Measurements from ENCODE around the gene SFMBT1. TPM values are rescaled to one million over a fixed set of nuclear protein-coding genes. Genes with fewer than 3 reads are reported as not detected.

The SFMBT1 gene
- total and polyA plus RNA-seq, 2 experiments from 2014 or later = 5.3 to 24.0 TPM

DNA sequence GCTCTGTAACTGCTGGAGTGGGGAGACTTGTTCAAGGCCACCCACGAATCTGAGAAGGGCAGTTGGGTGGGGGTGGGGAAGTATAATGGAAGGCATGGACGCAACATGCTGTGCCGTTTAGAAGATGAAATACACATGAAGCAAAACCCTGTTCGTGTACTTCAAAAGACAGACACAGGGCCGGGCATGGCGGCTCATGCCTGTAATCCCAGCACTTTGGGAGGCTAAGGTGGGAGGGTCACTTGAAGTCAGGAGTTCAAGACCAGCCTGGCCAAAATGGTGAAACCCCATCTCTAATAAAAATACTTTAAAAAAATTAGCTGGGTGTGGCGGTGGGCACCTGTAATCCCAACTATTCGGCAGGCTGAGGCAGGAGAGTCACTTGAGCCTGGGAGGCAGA lies 36.9 kb upstream of the SFMBT1 start:
- TF ChIP-seq, protein P1, sequence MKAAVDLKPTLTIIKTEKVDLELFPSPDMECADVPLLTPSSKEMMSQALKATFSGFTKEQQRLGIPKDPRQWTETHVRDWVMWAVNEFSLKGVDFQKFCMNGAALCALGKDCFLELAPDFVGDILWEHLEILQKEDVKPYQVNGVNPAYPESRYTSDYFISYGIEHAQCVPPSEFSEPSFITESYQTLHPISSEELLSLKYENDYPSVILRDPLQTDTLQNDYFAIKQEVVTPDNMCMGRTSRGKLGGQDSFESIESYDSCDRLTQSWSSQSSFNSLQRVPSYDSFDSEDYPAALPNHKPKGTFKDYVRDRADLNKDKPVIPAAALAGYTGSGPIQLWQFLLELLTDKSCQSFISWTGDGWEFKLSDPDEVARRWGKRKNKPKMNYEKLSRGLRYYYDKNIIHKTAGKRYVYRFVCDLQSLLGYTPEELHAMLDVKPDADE (IDR thresholded peaks at IDR 0.05) = no peak
- TF ChIP-seq, protein P2, sequence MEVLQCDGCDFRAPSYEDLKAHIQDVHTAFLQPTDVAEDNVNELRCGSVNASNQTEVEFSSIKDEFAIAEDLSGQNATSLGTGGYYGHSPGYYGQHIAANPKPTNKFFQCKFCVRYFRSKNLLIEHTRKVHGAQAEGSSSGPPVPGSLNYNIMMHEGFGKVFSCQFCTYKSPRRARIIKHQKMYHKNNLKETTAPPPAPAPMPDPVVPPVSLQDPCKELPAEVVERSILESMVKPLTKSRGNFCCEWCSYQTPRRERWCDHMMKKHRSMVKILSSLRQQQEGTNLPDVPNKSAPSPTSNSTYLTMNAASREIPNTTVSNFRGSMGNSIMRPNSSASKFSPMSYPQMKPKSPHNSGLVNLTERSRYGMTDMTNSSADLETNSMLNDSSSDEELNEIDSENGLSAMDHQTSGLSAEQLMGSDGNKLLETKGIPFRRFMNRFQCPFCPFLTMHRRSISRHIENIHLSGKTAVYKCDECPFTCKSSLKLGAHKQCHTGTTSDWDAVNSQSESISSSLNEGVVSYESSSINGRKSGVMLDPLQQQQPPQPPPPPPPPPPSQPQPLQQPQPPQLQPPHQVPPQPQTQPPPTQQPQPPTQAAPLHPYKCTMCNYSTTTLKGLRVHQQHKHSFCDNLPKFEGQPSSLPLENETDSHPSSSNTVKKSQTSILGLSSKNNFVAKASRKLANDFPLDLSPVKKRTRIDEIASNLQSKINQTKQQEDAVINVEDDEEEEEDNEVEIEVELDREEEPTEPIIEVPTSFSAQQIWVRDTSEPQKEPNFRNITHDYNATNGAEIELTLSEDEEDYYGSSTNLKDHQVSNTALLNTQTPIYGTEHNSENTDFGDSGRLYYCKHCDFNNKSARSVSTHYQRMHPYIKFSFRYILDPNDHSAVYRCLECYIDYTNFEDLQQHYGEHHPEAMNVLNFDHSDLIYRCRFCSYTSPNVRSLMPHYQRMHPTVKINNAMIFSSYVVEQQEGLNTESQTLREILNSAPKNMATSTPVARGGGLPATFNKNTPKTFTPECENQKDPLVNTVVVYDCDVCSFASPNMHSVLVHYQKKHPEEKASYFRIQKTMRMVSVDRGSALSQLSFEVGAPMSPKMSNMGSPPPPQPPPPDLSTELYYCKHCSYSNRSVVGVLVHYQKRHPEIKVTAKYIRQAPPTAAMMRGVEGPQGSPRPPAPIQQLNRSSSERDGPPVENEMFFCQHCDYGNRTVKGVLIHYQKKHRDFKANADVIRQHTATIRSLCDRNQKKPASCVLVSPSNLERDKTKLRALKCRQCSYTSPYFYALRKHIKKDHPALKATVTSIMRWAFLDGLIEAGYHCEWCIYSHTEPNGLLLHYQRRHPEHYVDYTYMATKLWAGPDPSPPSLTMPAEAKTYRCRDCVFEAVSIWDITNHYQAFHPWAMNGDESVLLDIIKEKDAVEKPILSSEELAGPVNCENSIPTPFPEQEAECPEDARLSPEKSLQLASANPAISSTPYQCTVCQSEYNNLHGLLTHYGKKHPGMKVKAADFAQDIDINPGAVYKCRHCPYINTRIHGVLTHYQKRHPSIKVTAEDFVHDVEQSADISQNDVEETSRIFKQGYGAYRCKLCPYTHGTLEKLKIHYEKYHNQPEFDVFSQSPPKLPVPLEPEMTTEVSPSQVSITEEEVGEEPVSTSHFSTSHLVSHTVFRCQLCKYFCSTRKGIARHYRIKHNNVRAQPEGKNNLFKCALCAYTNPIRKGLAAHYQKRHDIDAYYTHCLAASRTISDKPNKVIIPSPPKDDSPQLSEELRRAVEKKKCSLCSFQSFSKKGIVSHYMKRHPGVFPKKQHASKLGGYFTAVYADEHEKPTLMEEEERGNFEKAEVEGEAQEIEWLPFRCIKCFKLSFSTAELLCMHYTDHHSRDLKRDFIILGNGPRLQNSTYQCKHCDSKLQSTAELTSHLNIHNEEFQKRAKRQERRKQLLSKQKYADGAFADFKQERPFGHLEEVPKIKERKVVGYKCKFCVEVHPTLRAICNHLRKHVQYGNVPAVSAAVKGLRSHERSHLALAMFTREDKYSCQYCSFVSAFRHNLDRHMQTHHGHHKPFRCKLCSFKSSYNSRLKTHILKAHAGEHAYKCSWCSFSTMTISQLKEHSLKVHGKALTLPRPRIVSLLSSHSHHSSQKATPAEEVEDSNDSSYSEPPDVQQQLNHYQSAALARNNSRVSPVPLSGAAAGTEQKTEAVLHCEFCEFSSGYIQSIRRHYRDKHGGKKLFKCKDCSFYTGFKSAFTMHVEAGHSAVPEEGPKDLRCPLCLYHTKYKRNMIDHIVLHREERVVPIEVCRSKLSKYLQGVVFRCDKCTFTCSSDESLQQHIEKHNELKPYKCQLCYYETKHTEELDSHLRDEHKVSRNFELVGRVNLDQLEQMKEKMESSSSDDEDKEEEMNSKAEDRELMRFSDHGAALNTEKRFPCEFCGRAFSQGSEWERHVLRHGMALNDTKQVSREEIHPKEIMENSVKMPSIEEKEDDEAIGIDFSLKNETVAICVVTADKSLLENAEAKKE (CRISPR knock-in tag; IDR thresholded peaks at IDR 0.05) = no peak
- H2AFZ ChIP-seq = no peak overlapping the region
- no peaks in the 10 kb centered on the region for H3K9me2 ChIP-seq (ENCODE audit: insufficient read depth)
- H3K27ac ChIP-seq (ENCODE audit: low read depth) = no peak overlapping the region
- no peak overlapping the region for H3K4me3 ChIP-seq
- DNase-seq (ENCODE audit: low spot score) = no peak
- H3K4me1 ChIP-seq (ENCODE audit: insufficient read depth) = no peaks in the 10 kb centered on the region
- no peaks in the 10 kb centered on the region; the same call in 2 of the 3 replicates for H3K4me1 Mint-ChIP-seq
- H3K4me2 ChIP-seq = no peak overlapping the region
- no peaks in the 10 kb centered on the region for H3K27me3 ChIP-seq (ENCODE audit: insufficient read depth)
- H3K27ac Mint-ChIP-seq = no peak overlapping the region
- no peaks in the 10 kb centered on the region for H3K36me3 ChIP-seq (ENCODE audit: insufficient read depth)
- H4K20me1 ChIP-seq (replicated peaks; ENCODE audit: insufficient read depth) = no peaks in the 10 kb centered on the region
- H3K36me3 Mint-ChIP-seq (ENCODE audit: low read depth) = no peaks in the 10 kb centered on the region
- H3K9me3 Mint-ChIP-seq = no peaks in the 10 kb centered on the region
- no peak overlapping the region for H3K4me3 Mint-ChIP-seq
- peaks cover 10% of the 10 kb centered on the region for H3K27me3 Mint-ChIP-seq (ENCODE audit: insufficient read depth, low read depth, poor library complexity)
- 0 out of 2 replicates have a peak, but pooled peaks cover 3% of the 10 kb centered on the region for H3F3A ChIP-seq (replicated peaks; ENCODE audit: low read depth)
- no peak for ATAC-seq
- H3K79me2 ChIP-seq (replicated peaks; ENCODE audit: insufficient read depth) = no peaks in the 10 kb centered on the region

DNA sequence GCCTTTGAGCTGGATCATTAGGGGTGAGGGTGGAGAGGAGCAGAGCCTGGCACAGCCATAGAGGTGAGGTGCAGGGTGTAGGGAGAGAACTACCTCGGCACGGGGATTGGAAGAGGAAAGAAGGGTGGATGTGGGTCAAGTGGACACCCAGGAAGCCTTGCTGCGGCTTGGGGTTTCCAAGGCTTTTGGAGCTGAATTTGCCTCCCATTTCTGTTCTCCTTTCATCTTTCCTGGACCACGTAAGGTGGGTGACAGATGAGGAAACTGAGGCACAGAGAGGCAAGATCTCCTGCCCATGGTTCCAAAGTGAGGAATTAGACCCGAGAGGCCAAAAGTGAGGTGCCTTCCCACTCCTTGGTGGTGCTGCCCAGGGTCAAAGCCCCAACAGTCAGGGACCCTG lies 35.4 kb upstream of the SFMBT1 start:
- H3K36me3 Mint-ChIP-seq (ENCODE audit: low read depth) = no peaks in the 10 kb centered on the region
- TF ChIP-seq EZH2 (IDR thresholded peaks at IDR 0.05; ENCODE audit: low read depth, unreplicated experiment) = no peak
- no peak for TF ChIP-seq ZNF114 (CRISPR knock-in tag; IDR thresholded peaks at IDR 0.05)
- TF ChIP-seq, protein P1 (IDR thresholded peaks at IDR 0.05) = no peak
- TF ChIP-seq NANOG (IDR thresholded peaks at IDR 0.05; ENCODE audit: borderline replicate concordance) = no peak
- TF ChIP-seq, protein P3, sequence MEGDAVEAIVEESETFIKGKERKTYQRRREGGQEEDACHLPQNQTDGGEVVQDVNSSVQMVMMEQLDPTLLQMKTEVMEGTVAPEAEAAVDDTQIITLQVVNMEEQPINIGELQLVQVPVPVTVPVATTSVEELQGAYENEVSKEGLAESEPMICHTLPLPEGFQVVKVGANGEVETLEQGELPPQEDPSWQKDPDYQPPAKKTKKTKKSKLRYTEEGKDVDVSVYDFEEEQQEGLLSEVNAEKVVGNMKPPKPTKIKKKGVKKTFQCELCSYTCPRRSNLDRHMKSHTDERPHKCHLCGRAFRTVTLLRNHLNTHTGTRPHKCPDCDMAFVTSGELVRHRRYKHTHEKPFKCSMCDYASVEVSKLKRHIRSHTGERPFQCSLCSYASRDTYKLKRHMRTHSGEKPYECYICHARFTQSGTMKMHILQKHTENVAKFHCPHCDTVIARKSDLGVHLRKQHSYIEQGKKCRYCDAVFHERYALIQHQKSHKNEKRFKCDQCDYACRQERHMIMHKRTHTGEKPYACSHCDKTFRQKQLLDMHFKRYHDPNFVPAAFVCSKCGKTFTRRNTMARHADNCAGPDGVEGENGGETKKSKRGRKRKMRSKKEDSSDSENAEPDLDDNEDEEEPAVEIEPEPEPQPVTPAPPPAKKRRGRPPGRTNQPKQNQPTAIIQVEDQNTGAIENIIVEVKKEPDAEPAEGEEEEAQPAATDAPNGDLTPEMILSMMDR (conservative IDR thresholded peaks at IDR 0.05; ENCODE audit: low read depth in 2 of 2) = no peak
- Histone ChIP-seq H3K4me3 (no peak overlapping the region), H3K4me1 (ENCODE audit: insufficient read depth) (no peaks in the 10 kb centered on the region), H4K20me1 (replicated peaks; ENCODE audit: insufficient read depth) (no peaks in the 10 kb centered on the region), H3K27me3 (ENCODE audit: insufficient read depth) (no peaks in the 10 kb centered on the region), H3K27ac (ENCODE audit: low read depth) (no peak overlapping the region), H3K79me2 (replicated peaks; ENCODE audit: insufficient read depth) (no peaks in the 10 kb centered on the region), H3F3A (replicated peaks; ENCODE audit: low read depth) (no peaks in the 10 kb centered on the region), H3K36me3 (ENCODE audit: insufficient read depth) (no peaks in the 10 kb centered on the region), H3K9me2 (ENCODE audit: insufficient read depth) (no peaks in the 10 kb centered on the region), H3K4me2 (no peak overlapping the region), H2AFZ (no peak overlapping the region)
- H3K27ac Mint-ChIP-seq = no peak overlapping the region
- peaks cover 7% of the 10 kb centered on the region for H3K27me3 Mint-ChIP-seq (ENCODE audit: insufficient read depth, low read depth, poor library complexity)
- H3K4me1 Mint-ChIP-seq = no peaks in the 10 kb centered on the region
- H3K9me3 Mint-ChIP-seq = no peaks in the 10 kb centered on the region
- ATAC-seq = no peak
- no peak for DNase-seq (ENCODE audit: low spot score)
- H3K4me3 Mint-ChIP-seq = no peak overlapping the region

All from GM23338 (cell line).